LNCAP (cell line): ENCODE results near the gene IDH3G.

Experiments used
- CTCF ChIP-seq: fragments of 450-650 bp; IDR thresholded peaks from 2 replicates; pipeline ENCODE4 v1.5.1; 2017; ENCODE audit warnings: mild to moderate bottlenecking

IDH3G gene

DNA sequence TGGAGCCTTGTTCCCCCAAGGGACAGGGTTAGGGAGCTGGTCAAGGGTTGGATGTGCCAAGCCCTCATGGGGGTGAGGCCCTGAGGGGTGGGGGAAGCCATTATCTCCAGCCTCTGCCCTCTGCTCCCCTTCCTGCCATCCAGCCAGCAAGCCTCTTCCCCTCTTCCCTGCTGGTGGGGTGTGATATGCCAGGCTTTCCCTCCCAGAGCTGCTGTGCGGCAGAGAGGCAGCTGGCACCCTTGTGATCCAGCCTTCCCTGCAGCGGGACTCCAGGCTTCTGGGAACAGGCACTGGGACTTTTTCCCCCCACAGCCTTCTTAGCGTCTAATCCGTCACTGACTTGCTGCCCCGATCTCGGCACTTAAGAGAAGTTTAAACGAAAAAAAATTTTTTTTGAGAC lies 6.6 kb upstream of the IDH3G start:
- no peak for TF ChIP-seq CTCF

DNA sequence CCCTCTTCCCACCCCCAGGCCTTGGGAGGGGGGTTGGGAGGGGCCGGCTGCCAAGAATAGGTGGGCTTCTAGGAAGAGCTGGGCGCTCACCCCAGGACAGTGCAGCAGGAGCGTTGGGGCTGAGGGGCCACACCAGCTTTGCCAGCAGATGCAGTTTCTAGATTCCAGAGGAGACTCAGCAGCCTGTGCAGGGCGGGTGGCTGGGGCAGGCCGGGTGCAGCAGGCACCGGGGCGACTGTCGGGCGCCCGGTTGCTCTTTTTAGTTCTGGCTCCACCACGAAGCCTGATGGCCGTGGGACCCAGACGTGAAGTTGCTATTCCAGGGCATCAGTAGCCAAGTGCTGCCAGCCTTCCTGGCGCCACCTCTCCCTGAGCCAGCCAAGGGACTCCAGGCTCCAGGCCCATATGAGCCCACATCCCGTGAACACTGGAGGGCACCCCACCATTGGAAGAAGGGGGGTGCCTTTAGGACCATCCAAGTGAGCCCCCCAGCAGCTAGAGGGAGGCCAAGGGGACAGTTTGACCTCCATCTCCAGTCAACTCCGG lies 6.1 kb upstream of the IDH3G start:
- no peak for TF ChIP-seq CTCF

DNA sequence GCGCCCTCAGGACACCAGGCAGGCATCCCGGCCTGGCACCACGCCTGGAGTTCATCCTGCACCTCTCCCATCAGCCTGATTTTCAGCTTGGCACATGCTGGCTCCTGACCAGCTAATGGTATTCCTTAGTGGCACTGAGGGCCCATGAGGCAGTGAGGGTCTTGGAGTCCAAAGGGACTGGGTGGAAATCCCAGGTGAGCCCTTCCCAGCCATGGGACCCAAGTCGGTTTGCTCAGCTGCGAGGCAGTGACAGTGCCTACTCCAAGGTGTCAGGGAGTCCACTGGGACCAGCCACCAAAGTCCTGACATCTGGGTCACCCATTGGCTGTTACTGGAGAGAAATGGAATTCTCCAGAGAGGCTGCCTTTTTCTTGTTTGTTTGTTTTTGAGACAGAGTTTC lies 5.2 kb upstream of the IDH3G start:
- no peak for TF ChIP-seq CTCF

DNA sequence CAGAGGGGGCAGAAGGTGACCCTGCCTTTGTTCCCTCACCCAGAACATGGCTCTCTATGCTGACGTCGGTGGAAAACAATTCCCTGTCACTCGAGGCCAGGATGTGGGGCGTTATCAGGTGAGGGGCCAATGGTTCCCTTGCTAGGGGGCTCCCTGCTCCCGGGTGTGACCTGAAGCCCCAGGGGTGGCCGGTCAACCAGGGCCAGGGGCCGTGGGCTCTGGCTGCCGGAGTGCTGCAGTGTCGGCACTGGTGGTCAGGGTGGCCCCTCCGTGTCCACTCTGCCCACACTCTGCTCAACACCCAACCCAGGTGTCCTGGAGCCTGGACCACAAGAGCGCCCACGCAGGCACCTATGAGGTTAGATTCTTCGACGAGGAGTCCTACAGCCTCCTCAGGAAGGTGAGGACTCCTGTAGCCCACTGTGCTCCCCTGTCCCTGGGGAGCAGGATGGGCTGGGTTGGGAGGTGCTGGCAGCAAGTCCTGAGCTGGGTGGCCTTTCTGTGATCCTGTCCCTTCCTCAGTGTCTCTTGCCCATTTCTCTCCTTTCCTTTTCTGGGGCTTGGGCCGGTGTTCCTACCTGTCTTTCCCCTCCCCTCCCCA lies 3.3 kb upstream of the IDH3G start:
- TF ChIP-seq CTCF: no peak

GRCh38 chrX:153794897-153795816 lies 982 bp upstream of the IDH3G start:
- TF ChIP-seq CTCF: no peak

DNA sequence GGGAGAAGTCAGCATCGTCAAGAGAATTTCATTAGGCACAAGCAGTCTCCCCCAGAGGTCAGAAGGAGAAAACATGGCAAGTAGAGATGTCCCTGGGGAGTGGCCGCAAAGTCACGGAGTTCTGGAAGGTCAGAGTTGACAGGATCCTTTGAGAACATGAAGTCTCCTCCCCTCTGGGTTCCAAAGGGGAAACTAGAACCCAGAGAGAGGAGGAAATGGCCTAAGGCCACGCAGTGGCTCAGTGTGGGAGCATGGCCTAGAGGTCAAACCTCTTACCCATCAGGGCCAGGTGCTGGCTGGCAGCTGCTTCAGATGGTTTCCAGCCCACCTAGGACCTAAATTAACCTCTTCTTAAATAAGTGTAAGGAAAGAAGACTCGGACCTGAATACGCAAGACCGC lies 884 bp downstream of the IDH3G start:
- TF ChIP-seq CTCF: no peak

DNA sequence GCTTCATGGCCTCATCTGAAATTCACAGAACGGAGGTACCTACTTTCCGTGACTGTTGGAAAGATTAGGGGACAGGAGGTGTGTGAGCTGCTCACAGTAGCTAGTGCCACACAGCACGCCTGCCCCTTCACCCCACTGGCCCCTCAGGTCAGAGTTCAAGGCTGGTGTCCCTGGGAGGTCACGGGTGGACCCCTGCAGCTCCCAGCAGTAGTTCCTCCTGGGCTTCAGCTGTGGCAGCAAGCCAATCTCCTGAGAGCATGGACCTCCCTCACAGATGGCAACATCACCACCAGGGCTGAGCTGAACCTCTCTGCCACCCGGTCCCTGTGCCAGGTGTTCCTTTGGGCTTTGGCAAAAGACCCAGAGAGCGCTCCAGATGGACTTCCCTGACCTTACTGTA lies 1.8 kb downstream of the IDH3G start:
- no peak for TF ChIP-seq CTCF
